ENCODE data around the gene PNLIPRP1.

PNLIPRP1 gene

GRCh38 chr10:116587878-116588591 is 2.7 kb upstream of the PNLIPRP1 start:
- H3K4me3 ChIP-seq (replicated peaks; ENCODE audit: low read depth, low read length), result no peak overlapping the region
- no peak for DNase-seq (ENCODE audit: extremely low read depth, low read depth)
- no peak for TF ChIP-seq CTCF (IDR thresholded peaks at IDR 0.05; ENCODE audit: low read depth, low read length, missing control alignments)

GRCh38 chr10:116588995-116589394 is 1.8 kb upstream of the PNLIPRP1 start:
- TF ChIP-seq CTCF (IDR thresholded peaks at IDR 0.05; ENCODE audit: low read depth, low read length, missing control alignments), result no peak
- no peak overlapping the region for H3K4me3 ChIP-seq (replicated peaks; ENCODE audit: low read depth, low read length)
- DNase-seq (ENCODE audit: extremely low read depth, low read depth), result no peak

- TF ChIP-seq CTCF (IDR thresholded peaks at IDR 0.05; ENCODE audit: low read depth, low read length, missing control alignments), result no peak
- no peak overlapping the region for H3K4me3 ChIP-seq (replicated peaks; ENCODE audit: low read depth, low read length)
- DNase-seq (ENCODE audit: extremely low read depth, low read depth), result no peak
Measured at GRCh38 chr10:116589926-116590325, 833 bp upstream of the PNLIPRP1 start.

GRCh38 chr10:116593139-116593740 is 2.5 kb downstream of the PNLIPRP1 start:
- TF ChIP-seq CTCF (IDR thresholded peaks at IDR 0.05; ENCODE audit: low read depth, low read length, missing control alignments), result no peak
- no peak overlapping the region for H3K4me3 ChIP-seq (replicated peaks; ENCODE audit: low read depth, low read length)
- DNase-seq (ENCODE audit: extremely low read depth, low read depth), result no peak

- no peak for TF ChIP-seq CTCF (IDR thresholded peaks at IDR 0.05; ENCODE audit: low read depth, low read length, missing control alignments)
- DNase-seq (ENCODE audit: extremely low read depth, low read depth), result no peak
- H3K4me3 ChIP-seq (replicated peaks; ENCODE audit: low read depth, low read length), result no peak overlapping the region
Measured at GRCh38 chr10:116594525-116595035, 3.8 kb downstream of the PNLIPRP1 start.

GRCh38 chr10:116596062-116596461 is 5.3 kb downstream of the PNLIPRP1 start:
- TF ChIP-seq CTCF (IDR thresholded peaks at IDR 0.05; ENCODE audit: low read depth, low read length, missing control alignments), result no peak
- DNase-seq (ENCODE audit: extremely low read depth, low read depth), result no peak
- no peak overlapping the region for H3K4me3 ChIP-seq (replicated peaks; ENCODE audit: low read depth, low read length)

All from HFF-Myc (cell line).